Stimulated activated naive CD8-positive, alpha-beta T cell treated with anti-CD3 and anti-CD28 coated beads, Interleukin-15, Interleukin-2, amounts not matched to agents 100 ng/mL and 50 ng/mL, for 24 hours (primary cell): ENCODE data around the gene GRIA2.

Experiments
- H3K27ac Mint-ChIP-seq: one replicate; pipeline ENCODE4 v1.8.0; 2021; ENCODE audit warnings: mild to moderate bottlenecking, mixed read lengths
- H3K27me3 Mint-ChIP-seq: one replicate; pipeline ENCODE4 v1.8.0; 2021; ENCODE audit warnings: mixed read lengths
- H3K36me3 Mint-ChIP-seq: one replicate; pipeline ENCODE4 v1.8.0; 2021; ENCODE audit warnings: low read depth, mixed read lengths
- H3K4me1 Mint-ChIP-seq: one replicate; pipeline ENCODE4 v1.8.0; 2021; ENCODE audit warnings: low read depth, mixed read lengths
- H3K4me3 Mint-ChIP-seq: one replicate; pipeline ENCODE4 v1.8.0; 2021; ENCODE audit warnings: mild to moderate bottlenecking, mixed read lengths
- H3K9me3 Mint-ChIP-seq: one replicate; pipeline ENCODE4 v1.8.0; 2021; ENCODE audit warnings: mixed read lengths

The GRIA2 gene

DNA sequence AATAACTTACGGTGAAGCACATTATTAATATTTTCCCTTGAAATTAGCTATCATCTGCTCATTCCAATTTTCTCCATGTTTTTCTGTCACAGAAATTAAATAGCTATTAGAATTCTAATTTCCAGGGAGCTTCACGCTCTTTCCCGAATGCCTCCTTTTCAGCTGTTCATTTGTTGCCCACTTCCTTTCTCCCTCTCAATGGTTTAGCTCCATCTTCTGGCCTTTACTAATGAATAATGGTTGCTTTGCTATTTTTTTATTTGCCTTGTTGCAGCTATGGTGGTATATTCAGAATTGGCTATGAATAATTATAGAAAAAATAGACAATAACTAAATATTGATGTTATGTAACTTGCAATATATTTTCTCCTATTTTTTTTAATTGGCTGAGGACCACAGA lies 70.5 kb downstream of the GRIA2 start:
- Mint-ChIP-seq H3K4me3 (no peak overlapping the region), H3K4me1 (no peaks in the 10 kb centered on the region), H3K9me3 (peaks cover 6% of the 10 kb centered on the region), H3K27ac (no peak overlapping the region), H3K36me3 (no peaks in the 10 kb centered on the region), H3K27me3 (no peaks in the 10 kb centered on the region)

DNA sequence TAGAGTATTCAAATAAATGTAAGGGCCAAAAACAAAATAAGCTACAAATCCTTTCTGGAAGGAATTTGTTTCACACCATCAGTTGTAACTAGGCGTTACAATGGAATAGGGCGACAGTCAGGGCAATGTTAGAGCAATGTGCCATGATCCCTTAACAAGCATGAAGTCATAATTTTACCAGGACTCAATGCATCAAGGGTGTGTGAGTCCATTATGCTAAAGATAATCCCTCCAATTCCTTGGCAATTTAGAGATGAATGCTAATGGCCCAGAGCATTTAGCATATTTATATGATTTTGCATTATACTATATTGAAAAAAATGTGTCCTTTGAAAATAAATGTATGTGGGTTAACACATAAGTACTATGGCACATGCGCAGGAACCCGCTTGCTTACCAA lies 73.1 kb downstream of the GRIA2 start:
- Mint-ChIP-seq H3K27ac (no peak overlapping the region), H3K9me3 (peaks cover 11% of the 10 kb centered on the region), H3K4me3 (no peak overlapping the region), H3K4me1 (no peaks in the 10 kb centered on the region), H3K36me3 (no peaks in the 10 kb centered on the region), H3K27me3 (no peaks in the 10 kb centered on the region)

GRCh38 chr4:157294575-157294974 lies 74.0 kb downstream of the GRIA2 start:
- peaks cover 11% of the 10 kb centered on the region for H3K9me3 Mint-ChIP-seq
- no peak overlapping the region for H3K27ac Mint-ChIP-seq
- H3K4me3 Mint-ChIP-seq, result no peak overlapping the region
- no peaks in the 10 kb centered on the region for H3K27me3 Mint-ChIP-seq
- H3K36me3 Mint-ChIP-seq, result no peaks in the 10 kb centered on the region
- H3K4me1 Mint-ChIP-seq, result no peaks in the 10 kb centered on the region

GRCh38 chr4:157300701-157301100 lies 80.2 kb downstream of the GRIA2 start:
- no peak overlapping the region for H3K4me3 Mint-ChIP-seq

GRCh38 chr4:157303471-157303960 lies 83.0 kb downstream of the GRIA2 start:
- H3K9me3 Mint-ChIP-seq, result peaks cover 4% of the 10 kb centered on the region
- no peak overlapping the region for H3K4me3 Mint-ChIP-seq
- H3K27ac Mint-ChIP-seq, result no peak overlapping the region
- no peaks in the 10 kb centered on the region for H3K27me3 Mint-ChIP-seq
- H3K36me3 Mint-ChIP-seq, result no peaks in the 10 kb centered on the region
- no peaks in the 10 kb centered on the region for H3K4me1 Mint-ChIP-seq

More at GRCh38 chr4:157300701-157301100, 80.2 kb downstream of the GRIA2 start:
- no peaks in the 10 kb centered on the region for H3K27me3 Mint-ChIP-seq
- no peaks in the 10 kb centered on the region for H3K4me1 Mint-ChIP-seq
- H3K36me3 Mint-ChIP-seq, result no peaks in the 10 kb centered on the region
- H3K9me3 Mint-ChIP-seq, result peaks cover 9% of the 10 kb centered on the region
- no peak overlapping the region for H3K27ac Mint-ChIP-seq

DNA sequence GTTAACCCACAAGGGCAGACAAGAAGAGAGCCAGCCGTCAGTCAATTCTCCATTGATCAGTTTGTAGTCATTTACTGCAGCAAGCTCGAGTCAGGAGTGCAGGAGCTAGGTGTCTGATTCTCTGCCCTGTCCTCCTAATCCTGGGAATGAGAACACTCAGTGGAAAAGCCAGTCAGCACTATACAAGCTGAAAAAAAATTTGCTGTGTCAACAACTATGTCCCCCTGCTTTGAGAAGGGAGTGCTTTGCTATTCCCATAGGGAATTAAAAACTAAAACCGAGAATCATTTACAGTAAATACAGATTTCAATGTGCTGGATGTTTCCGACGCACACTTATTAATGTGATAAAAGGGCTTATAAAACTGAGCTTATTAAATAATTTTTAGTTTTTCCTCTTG lies 84.2 kb downstream of the GRIA2 start:
- H3K4me3 Mint-ChIP-seq, result no peak overlapping the region
- H3K27me3 Mint-ChIP-seq, result no peaks in the 10 kb centered on the region
- H3K9me3 Mint-ChIP-seq, result peaks cover 4% of the 10 kb centered on the region
- no peak overlapping the region for H3K27ac Mint-ChIP-seq
- no peaks in the 10 kb centered on the region for H3K4me1 Mint-ChIP-seq
- no peaks in the 10 kb centered on the region for H3K36me3 Mint-ChIP-seq

DNA sequence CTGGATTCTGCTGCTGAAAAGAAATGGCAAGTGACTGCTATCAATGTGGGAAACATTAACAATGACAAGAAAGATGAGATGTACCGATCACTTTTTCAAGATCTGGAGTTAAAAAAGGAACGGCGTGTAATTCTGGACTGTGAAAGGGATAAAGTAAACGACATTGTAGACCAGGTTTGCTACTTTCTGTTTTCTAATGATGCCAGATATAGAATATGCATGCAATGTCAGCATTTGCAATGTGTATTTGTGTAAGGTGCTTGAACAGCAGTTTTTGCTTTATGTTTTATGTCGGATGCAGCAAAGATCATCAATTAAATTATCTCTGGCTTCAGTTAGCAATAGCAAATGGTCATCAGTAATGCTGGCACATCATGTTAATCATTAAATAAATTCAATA lies 92.2 kb downstream of the GRIA2 start:
- H3K4me3 Mint-ChIP-seq, result no peak overlapping the region
- no peaks in the 10 kb centered on the region for H3K36me3 Mint-ChIP-seq
- H3K27me3 Mint-ChIP-seq, result no peaks in the 10 kb centered on the region
- no peaks in the 10 kb centered on the region for H3K4me1 Mint-ChIP-seq
- no peak overlapping the region for H3K27ac Mint-ChIP-seq
- H3K9me3 Mint-ChIP-seq, result no peaks in the 10 kb centered on the region

DNA sequence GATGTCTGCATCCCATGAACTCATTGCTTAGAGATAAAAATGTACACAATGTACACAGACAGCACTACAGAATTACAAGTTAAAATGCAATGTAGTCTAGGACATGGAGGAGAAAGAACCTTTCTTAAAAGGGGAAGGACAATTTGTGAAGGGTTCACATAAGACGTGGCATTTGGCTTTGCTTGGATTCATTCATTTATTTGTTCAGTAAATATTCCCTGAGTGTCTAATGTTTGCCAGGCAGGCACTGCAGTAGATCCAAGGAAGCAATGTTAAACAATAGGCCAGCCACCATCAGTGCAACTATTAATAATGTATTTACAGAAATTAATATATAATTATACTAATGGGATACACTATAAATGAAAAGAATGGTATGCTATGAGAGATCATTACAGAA lies 94.4 kb downstream of the GRIA2 start:
- H3K27ac Mint-ChIP-seq, result no peak overlapping the region
- no peaks in the 10 kb centered on the region for H3K27me3 Mint-ChIP-seq
- H3K36me3 Mint-ChIP-seq, result no peaks in the 10 kb centered on the region
- no peak overlapping the region for H3K4me3 Mint-ChIP-seq
- H3K4me1 Mint-ChIP-seq, result no peaks in the 10 kb centered on the region
- H3K9me3 Mint-ChIP-seq, result no peaks in the 10 kb centered on the region

GRCh38 chr4:157315968-157316367 lies 95.4 kb downstream of the GRIA2 start:
- Mint-ChIP-seq H3K27me3 (no peaks in the 10 kb centered on the region), H3K4me3 (no peak overlapping the region), H3K27ac (no peak overlapping the region), H3K36me3 (no peaks in the 10 kb centered on the region), H3K4me1 (no peaks in the 10 kb centered on the region), H3K9me3 (no peaks in the 10 kb centered on the region)

DNA sequence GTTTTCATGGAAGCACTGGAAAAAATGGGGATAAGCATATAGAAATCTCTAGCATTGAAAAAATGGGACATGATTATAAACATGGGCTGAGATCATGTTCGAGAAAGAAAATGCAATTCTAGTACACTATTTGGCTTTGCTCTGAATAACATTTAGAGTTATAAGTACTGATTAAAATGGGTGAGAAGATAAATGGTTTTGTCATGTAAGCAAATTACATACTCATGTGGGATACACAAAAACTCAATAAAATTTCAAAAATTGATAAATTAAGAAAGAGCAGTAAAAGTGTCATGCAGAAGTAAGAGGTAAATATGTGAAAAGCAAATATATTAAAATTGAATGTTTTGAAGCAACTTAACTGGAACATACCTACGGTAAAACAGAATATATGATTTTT lies 99.6 kb downstream of the GRIA2 start:
- Mint-ChIP-seq H3K27ac (no peak overlapping the region), H3K4me3 (no peak overlapping the region), H3K27me3 (no peaks in the 10 kb centered on the region), H3K4me1 (no peaks in the 10 kb centered on the region), H3K9me3 (peaks cover 4% of the 10 kb centered on the region), H3K36me3 (no peaks in the 10 kb centered on the region)

DNA sequence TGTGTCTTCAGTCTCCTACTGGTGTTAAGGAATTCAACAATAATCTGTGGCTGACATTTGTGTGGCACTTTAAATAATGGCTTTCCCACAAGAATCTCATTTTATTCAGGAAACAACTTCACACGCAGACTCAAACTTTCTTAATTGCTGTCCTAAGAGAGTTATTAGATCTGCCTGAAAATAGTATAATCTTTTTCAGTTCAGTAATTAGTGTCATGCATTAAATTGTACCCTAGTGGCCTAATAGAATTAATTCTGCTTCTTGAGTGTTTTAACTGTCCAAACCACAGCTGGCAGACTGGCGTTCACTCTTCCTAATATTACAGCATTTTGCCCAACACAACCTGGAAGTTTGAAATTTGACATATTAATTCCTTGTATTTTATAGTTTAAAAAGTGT lies 107.1 kb downstream of the GRIA2 start:
- Mint-ChIP-seq H3K4me1 (no peaks in the 10 kb centered on the region), H3K27ac (no peak overlapping the region), H3K27me3 (no peaks in the 10 kb centered on the region), H3K36me3 (no peaks in the 10 kb centered on the region), H3K9me3 (peaks cover 4% of the 10 kb centered on the region), H3K4me3 (no peak overlapping the region)

DNA sequence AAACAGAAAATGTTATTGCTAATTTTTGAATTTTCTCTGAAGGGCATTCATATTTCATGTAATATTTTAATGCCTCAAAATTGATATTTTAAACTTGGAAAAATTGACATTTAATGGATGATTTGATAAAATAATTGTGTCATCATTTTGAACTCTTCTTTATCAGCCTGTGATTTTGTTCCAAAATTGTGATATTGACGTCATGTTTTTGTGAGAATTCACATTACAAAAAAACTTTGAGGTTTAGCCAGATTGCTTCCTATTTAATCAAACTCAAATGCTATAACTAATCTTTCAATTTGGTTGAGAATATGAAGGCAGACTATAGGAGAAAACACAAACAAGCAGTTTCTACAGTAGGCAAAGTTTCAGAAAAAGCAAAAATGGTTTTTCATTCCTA lies 137.4 kb downstream of the GRIA2 start:
- Mint-ChIP-seq H3K4me1 (no peaks in the 10 kb centered on the region), H3K9me3 (peaks cover 13% of the 10 kb centered on the region), H3K36me3 (no peaks in the 10 kb centered on the region), H3K4me3 (no peak overlapping the region), H3K27me3 (no peaks in the 10 kb centered on the region), H3K27ac (no peak overlapping the region)

GRCh38 chr4:157358439-157358838 lies 137.9 kb downstream of the GRIA2 start:
- no peaks in the 10 kb centered on the region for H3K4me1 Mint-ChIP-seq
- no peaks in the 10 kb centered on the region for H3K27me3 Mint-ChIP-seq
- no peaks in the 10 kb centered on the region for H3K36me3 Mint-ChIP-seq
- H3K9me3 Mint-ChIP-seq, result peaks cover 18% of the 10 kb centered on the region
- no peak overlapping the region for H3K27ac Mint-ChIP-seq
- H3K4me3 Mint-ChIP-seq, result no peak overlapping the region

- Mint-ChIP-seq H3K27ac (no peak overlapping the region), H3K27me3 (no peaks in the 10 kb centered on the region), H3K9me3 (peaks cover 20% of the 10 kb centered on the region), H3K4me1 (no peaks in the 10 kb centered on the region), H3K4me3 (no peak overlapping the region), H3K36me3 (no peaks in the 10 kb centered on the region)
Observed at GRCh38 chr4:157358851-157359250, 138.3 kb downstream of the GRIA2 start.

DNA sequence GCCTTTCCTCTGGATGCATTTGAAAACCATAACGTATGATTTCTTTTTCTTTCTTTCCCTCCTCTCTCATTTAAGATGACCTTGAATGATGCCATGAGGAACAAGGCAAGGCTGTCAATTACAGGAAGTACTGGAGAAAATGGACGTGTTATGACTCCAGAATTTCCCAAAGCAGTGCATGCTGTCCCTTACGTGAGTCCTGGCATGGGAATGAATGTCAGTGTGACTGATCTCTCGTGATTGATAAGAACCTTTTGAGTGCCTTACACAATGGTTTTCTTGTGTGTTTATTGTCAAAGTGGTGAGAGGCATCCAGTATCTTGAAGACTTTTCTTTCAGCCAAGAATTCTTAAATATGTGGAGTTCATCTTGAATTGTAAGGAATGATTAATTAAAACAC lies 142.8 kb downstream of the GRIA2 start:
- H3K4me1 Mint-ChIP-seq, result no peaks in the 10 kb centered on the region
- no peaks in the 10 kb centered on the region for H3K27me3 Mint-ChIP-seq
- no peaks in the 10 kb centered on the region for H3K36me3 Mint-ChIP-seq
- no peak overlapping the region for H3K27ac Mint-ChIP-seq
- peaks cover 20% of the 10 kb centered on the region for H3K9me3 Mint-ChIP-seq
- H3K4me3 Mint-ChIP-seq, result no peak overlapping the region

GRCh38 chr4:157372154-157372553 lies 151.6 kb downstream of the GRIA2 start:
- Mint-ChIP-seq H3K27ac (no peak overlapping the region), H3K27me3 (no peaks in the 10 kb centered on the region), H3K4me1 (no peaks in the 10 kb centered on the region), H3K36me3 (no peaks in the 10 kb centered on the region), H3K4me3 (no peak overlapping the region), H3K9me3 (peaks cover 4% of the 10 kb centered on the region)
